Activated T-cell treated with anti-CD3 and anti-CD28 coated beads for 4 hours (primary cell): ENCODE measurements around the gene TIMP3.
"Not testable (repeated sequence)": the region's sequence is repeated elsewhere in the genome, so short reads cannot be mapped to it uniquely, and the experiment has no call there.

Experiments used
- DNase-seq: peaks from one replicate; pipeline ENCODE4 v3.0.0-alpha.2; 2020

Gene TIMP3

DNA sequence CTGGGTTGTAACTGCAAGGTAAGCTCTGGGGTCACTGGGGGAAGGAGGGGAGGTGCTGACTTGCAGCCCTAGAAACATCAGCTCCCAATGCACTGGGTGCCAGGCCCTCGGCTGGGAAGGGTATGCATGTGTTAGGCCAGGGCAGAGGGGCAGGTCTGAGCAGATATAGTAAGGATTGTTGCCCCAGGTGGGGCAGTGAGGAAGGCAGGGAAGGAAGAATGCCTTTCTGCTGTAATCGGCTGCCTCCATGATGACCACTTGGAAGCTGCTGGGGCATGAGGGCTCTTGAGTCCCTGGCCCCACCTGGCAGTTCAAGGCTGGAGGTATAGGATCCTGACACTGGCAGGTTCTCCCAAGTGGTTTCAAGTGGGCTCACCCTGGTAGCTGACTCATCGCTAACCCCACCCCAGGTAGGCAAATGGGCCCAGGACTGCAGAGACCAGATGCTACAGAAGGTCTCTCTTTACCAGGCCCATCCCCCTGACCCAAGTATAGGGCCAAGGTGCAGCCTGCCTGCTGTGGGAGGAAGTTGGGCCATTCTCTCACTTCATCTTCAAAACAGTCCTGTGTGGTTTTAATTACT is 56.7 kb downstream of the TIMP3 start:
- no peak for DNase-seq

DNA sequence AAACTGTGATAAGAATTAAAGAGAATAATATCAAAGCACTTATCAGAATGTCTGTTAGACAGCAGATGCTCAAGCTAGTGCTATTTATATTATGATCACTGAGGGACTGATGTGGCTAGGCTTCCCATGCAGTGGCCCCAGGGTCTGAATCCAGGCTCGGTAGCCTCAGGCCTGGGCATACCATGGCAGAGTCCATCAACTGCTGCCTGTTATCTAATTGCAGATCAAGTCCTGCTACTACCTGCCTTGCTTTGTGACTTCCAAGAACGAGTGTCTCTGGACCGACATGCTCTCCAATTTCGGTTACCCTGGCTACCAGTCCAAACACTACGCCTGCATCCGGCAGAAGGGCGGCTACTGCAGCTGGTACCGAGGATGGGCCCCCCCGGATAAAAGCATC is 57.5 kb downstream of the TIMP3 start:
- DNase-seq: no peak

GRCh38 chr22:32859743-32860142 is 58.2 kb downstream of the TIMP3 start:
- no peak for DNase-seq

DNA sequence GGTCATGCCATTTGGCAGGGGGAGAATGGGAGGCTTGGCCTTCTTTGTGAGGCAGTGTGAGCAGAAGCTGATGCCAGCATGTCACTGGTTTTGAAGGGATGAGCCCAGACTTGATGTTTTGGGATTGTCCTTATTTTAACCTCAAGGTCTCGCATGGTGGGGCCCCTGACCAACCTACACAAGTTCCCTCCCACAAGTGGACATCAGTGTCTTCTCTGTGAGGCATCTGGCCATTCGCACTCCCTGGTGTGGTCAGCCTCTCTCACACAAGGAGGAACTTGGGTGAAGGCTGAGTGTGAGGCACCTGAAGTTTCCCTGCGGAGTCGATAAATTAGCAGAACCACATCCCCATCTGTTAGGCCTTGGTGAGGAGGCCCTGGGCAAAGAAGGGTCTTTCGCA is 59.8 kb downstream of the TIMP3 start:
- DNase-seq: no peak

GRCh38 chr22:32862083-32862482 is 60.6 kb downstream of the TIMP3 start:
- DNase-seq: no peak

DNA sequence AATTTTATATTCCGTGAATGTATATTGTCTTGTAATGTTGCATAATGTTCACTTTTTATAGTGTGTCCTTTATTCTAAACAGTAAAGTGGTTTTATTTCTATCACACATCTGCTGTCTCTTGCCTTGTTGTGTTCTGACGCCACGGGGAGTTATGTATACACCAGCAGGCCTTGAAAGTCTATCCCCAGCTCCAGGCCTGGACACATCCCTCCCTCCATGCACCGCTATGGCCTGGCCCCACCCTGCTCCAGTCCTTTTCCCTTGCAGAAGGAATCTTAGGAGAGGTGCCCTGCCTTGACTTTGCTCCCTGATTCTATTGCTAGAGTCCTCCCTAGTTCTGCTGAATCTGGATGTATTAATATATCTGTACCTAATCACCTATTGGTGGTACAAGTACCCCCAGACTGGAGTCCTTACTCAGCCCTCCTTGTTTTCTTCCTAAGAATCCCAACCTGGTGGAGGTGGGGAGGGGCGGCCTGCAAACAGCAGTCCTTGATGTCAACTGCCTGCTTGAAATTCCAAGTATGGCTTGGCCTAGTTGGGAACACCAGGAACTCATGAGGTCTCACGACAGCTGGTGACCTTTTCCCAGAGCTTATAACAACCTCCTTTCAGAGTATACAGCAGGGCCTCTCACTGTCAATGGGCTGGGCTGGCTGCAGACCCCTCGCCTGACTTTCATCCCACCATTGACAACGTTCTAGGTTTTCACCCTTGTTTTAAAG is 61.6 kb downstream of the TIMP3 start:
- DNase-seq: no peak

- no peak for DNase-seq
These were observed 62.5 kb downstream of the TIMP3 start for GRCh38 chr22:32864041-32864440.

GRCh38 chr22:32864596-32864995 is 63.1 kb downstream of the TIMP3 start:
- no peak for DNase-seq

DNA sequence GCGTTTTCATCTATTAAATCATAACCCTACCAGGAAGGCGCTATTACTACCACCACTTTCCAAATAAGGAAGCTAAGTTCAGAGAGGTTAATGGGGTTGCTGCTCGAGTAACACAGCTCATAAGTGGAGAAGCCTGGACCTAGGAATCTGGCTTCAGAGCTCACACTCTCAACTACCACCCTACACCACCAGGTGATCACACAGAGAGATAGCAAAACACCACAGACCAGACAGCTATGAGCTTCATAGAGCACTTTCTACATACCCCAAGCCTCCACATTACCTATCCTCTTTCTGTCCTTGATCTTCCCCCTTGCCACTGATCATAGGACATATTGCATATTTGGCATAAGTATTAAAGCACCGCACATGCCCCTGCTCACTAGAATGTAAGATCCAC is 65.4 kb downstream of the TIMP3 start:
- DNase-seq: no peak

DNA sequence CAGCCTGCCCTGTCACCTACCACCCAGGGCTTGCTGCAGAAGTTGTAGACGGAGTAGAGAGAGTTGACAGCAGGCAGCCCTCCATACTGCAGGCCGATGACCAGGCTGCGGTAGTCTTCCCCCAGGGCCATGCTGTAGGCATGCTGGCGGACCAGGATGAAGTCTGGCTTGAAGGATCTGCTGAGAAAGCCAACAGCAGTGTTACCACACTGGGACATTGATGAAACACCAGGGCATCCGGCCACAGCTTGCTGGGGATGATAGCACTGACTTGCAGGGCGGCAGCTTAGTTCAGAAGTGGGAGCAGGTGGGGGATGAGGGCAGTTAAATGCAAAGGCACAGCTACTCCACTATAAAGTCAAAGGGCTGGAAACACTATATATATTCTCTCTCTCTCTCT is 67.4 kb downstream of the TIMP3 start:
- DNase-seq: no peak

DNA sequence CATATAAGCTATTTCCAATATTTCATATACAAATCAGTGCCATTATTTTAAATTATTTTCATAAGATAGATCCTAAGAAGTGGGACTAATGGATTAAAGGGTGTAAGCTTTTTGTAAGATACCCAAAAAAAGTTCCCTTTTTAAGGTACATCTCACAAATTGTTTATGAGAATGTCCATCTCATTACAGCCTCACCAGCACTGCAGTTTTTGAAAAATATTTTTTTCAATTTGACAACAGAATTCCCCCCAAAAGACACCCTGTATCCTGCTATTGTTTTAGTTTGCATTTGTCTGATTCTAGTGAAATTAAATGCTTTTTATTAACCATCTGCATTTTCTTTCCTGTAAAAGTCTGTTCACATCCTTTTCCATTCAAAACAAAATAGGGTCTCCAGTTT is 69.0 kb downstream of the TIMP3 start:
- no peak for DNase-seq

DNA sequence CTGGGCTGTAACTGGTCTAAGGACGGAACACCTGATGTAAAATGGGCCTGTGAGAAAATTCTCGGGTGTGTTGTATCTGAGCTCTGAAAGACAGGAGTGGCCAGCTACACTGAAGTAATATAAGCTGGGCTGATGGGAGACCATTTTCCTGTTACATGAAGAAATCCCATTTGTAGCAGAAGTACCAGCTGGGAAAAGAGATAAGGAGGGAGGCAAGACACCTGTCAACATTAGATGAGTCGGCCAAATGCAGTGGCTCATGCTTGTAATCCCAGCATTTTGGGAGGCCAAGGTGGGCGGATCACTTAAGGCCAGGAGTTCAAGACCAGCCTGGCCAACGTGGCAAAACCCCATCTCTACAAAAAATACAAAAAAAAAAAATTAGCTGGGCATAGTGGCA is 72.1 kb downstream of the TIMP3 start:
- not testable (repeated sequence) for DNase-seq

DNA sequence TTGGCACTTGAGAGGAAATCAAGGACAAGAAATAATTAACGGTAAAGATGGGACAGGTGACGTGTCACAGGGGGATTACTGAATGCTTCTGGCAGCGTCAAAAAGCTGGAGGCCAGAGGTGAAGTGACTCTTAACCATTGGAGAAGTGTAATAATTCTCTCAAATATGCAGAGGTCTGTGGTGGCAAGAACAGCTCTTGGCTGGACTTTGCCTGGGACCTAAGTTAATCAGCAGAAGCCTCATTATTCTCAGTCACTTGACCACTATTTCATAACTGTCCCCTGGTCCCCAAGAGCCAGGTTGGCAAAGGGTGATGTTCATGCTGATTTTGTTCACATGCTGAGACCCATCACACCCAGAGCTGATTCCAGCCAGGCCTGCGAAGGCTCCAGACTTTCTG is 72.9 kb downstream of the TIMP3 start:
- no peak for DNase-seq

DNA sequence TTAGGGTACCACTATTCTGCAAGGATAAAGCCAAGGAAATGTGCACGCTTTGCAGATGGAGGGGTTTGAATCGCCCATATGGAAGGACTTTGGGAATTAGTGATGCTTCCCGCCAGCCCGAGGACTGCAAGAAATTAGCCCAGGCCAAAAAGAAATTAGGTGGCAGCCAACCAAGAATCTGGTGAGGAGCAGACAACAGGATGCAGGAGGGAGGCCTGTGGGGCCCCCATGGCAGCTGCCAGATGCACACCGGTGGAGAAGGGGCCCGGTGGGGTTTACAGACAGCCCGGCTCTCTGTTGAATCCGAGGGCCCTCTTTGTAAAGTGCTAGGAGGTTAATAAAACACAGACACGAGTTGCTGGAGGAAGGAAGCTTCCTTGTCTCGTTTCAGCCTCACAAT is 73.5 kb downstream of the TIMP3 start:
- DNase-seq: no peak

- DNase-seq: no peak
These were observed 75.0 kb downstream of the TIMP3 start for GRCh38 chr22:32876516-32876915.

GRCh38 chr22:32877196-32877595 is 75.7 kb downstream of the TIMP3 start:
- DNase-seq: no peak

GRCh38 chr22:32879550-32879949 is 78.0 kb downstream of the TIMP3 start:
- DNase-seq: no peak

DNA sequence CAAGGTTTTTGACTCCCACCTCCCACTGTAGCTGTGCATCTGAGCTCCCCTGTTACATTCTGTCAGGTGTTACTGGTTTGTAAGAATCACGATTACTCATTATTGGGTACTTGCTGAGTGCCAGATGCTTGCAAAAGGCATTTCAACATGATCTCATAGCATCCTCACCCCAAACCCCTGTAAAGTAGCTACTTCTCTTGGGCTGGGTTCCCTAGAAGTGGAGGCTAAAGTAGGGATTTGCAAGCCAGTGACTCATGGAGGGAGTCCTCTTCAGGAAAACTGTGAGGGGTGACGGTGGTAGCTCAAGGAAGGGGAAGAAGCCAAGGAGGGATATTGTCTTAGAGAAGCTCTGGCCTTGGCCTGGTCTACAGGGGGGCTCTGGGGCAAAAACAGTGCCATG is 78.6 kb downstream of the TIMP3 start:
- DNase-seq: no peak

DNA sequence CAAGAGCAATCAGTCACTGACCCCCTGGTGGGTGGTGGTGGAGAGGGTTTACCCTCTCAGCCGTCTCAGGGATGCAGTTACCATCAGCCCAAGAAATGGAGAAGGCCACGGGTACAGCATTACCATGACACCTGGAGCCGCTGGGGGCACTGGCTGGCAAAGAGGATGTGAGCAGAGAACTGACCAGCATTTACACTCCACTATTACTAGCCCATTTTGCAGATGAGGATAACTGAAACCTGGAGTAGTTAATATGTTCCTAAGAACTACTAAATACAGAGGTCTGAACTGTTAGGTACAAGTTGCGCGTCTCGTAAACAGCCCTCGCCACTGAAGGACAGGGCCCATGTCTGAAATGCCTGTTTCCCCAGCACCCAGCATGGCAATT is 79.0 kb downstream of the TIMP3 start:
- no peak for DNase-seq

GRCh38 chr22:32880893-32881596 is 79.5 kb downstream of the TIMP3 start:
- no peak for DNase-seq

GRCh38 chr22:32882360-32882755 is 80.9 kb downstream of the TIMP3 start:
- no peak for DNase-seq

DNA sequence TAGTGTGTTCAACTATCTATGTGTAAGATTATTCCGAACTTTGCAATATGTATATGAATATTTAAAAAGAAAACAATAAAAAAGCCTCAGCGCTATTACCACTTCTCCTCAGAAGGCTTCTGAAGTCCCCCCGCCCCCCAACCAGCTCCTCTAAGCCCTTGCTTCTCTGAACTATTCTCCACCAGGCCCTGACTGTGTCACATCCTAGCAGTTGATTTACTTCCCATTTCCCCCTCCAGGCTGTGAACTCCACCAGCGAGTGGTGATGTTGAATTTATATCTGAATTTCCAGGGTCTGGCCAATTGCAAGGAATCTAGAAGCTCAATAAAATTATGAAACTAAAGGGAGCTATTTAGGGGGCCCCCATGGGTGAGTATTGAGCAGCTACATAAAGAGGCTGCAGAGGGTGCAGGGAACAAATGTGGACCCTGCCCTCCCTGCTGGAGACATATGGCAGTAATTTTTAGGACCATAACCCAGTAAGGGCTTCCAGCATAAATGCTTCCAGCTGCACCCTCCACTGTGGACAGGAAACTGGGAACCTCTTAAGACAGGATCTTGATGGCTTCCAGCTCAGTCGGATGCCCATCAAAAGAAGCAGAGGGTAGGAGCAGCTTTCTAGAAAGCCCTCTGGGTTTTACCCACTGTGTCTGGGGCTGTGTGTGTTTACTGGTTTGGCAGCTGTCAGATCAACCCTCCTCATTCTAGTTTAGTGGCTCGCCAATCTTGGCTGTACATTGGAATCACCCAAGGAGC is 81.4 kb downstream of the TIMP3 start:
- DNase-seq: no peak

DNA sequence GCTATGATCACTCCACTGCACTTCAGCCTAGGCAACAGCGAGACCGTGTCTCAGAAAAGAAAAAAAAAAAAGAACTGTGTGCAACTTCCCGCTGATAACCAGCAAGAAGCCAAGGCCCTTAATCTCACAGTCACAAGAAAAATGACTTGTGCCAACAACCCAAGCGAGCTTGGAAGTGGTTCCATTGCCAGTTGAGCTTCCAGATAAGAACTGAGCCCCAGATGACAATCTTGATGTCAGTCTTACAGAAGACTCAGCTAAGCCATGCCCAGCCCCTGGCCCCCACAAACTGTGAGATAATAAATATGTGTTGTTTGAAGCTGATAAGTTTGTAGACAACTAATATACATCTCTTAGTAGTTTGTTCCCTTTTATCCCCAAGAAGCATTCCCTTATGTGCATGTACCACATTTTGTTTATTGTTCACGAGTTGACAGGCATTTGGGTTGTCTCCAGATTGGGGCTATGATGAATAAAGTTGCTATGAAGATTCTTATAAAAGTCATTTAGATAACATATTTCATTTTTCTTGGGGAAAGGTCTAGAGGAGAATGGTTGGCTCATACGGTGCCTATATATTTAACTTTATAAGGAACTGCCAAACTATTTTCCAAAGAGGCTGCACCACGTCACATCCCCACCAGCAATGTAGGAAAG is 85.9 kb downstream of the TIMP3 start:
- DNase-seq: no peak
